GM12864 (cell line): ENCODE results near the gene PRRT1.
"Not testable (repeated sequence)": the region's sequence is repeated elsewhere in the genome, so short reads cannot be mapped to it uniquely, and the experiment has no call there.

Source experiments
- DNase-seq: peaks from one replicate; pipeline ENCODE4 v3.0.0-alpha.2; 2011; ENCODE audit warnings: low read depth
- H3K4me3 ChIP-seq: 2 replicates; pipeline ENCODE4 v1.5.1; 2011; ENCODE audit warnings: mild to moderate bottlenecking, low read depth, low read length, control low read depth
- CTCF ChIP-seq: IDR thresholded peaks from 2 replicates; pipeline ENCODE4 v1.5.1; 2011; ENCODE audit warnings: low read depth, mild to moderate bottlenecking, moderate library complexity, low read length, control low read depth, inconsistent platforms; ENCODE audit errors: missing control alignments

PRRT1 gene

GRCh38 chr6:32195652-32195901 lies 43.8 kb upstream of the PRRT1 start:
- peak; percentile 98 for DNase-seq
- peak overlapping the region; percentile 83 for H3K4me3 ChIP-seq
- TF ChIP-seq CTCF: peak; percentile 27

GRCh38 chr6:32194825-32195651 lies 43.3 kb upstream of the PRRT1 start:
- no peak for DNase-seq
- peak; percentile 67 for TF ChIP-seq CTCF
- H3K4me3 ChIP-seq: peak overlapping the region; percentile 61

GRCh38 chr6:32194388-32194787 lies 42.6 kb upstream of the PRRT1 start:
- no peak for TF ChIP-seq CTCF
- no peak overlapping the region for H3K4me3 ChIP-seq
- DNase-seq: no peak

GRCh38 chr6:32193096-32193495 lies 41.4 kb upstream of the PRRT1 start:
- not testable (repeated sequence) for DNase-seq
- peak overlapping the region; percentile 97 for H3K4me3 ChIP-seq

GRCh38 chr6:32192608-32193039 lies 40.9 kb upstream of the PRRT1 start, which contains the start of gene GPSM3:
Gene GPSM3, minus strand, starts transcription at chr6:32192643. Its CDS starts 130 bp downstream, at chr6:32192513.
- peak within 1 kb of the TSS; percentile 97 for H3K4me3 ChIP-seq
- TF ChIP-seq CTCF: no peak
- no peak for DNase-seq

GRCh38 chr6:32191696-32192607 lies 40.2 kb upstream of the PRRT1 start:
- H3K4me3 ChIP-seq: peak overlapping the region; percentile 97
- no peak for DNase-seq
- no peak for TF ChIP-seq CTCF

- peak overlapping the region; percentile 97 for H3K4me3 ChIP-seq
- TF ChIP-seq CTCF: no peak
- no peak for DNase-seq
These were observed 39.4 kb upstream of the PRRT1 start for GRCh38 chr6:32190911-32191677.
